ENCODE measurements around the gene ANKMY1.

GRCh38 chr2:240557808-240558207, at the start of gene ANKMY1:
- no peak for TF ChIP-seq EZH2 (IDR thresholded peaks at IDR 0.05; ENCODE audit: borderline replicate concordance, low read length)
- TF ChIP-seq, protein P1, sequence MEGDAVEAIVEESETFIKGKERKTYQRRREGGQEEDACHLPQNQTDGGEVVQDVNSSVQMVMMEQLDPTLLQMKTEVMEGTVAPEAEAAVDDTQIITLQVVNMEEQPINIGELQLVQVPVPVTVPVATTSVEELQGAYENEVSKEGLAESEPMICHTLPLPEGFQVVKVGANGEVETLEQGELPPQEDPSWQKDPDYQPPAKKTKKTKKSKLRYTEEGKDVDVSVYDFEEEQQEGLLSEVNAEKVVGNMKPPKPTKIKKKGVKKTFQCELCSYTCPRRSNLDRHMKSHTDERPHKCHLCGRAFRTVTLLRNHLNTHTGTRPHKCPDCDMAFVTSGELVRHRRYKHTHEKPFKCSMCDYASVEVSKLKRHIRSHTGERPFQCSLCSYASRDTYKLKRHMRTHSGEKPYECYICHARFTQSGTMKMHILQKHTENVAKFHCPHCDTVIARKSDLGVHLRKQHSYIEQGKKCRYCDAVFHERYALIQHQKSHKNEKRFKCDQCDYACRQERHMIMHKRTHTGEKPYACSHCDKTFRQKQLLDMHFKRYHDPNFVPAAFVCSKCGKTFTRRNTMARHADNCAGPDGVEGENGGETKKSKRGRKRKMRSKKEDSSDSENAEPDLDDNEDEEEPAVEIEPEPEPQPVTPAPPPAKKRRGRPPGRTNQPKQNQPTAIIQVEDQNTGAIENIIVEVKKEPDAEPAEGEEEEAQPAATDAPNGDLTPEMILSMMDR (conservative IDR thresholded peaks at IDR 0.05 in 1 of 2, IDR thresholded peaks at IDR 0.05 in 1 of 2; ENCODE audit: extremely low read depth in 1 of 2, insufficient read depth in 1 of 2, low read depth in 1 of 2, low read length in 2 of 2), result no peak

Data from mammary epithelial cell (primary cell).